ENCODE data around the gene LAMB4. TPM values are rescaled to one million over a fixed set of nuclear protein-coding genes. Genes with fewer than 3 reads are reported as not detected.
A peak's percentile ranks its signal among the peaks of the same experiment; 100 is the strongest.

Gene LAMB4
- total RNA-seq, 2 experiments from 2014 or later: not detected

DNA sequence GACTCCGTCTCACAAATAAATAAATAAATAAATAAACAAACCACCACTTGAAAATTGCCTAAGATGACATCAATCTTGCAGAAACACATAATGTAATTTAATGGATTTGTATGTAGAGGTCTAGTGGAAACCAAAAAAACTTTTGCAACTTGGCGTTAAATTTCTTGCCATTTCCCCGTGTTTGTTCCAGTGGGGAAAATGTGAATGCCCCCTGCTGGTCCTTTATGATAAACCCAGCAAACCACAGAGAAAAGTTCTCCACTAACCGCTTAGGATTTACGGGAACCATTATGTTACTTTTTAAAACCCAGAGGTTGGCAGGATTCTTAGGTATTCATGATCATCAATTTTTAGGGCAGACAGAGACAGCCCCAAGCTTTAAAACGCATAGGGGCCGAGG, 32.5 kb downstream of the LAMB4 start:
- Histone ChIP-seq H3K27ac (ENCODE audit: low read depth, low read length, poor library complexity, severe bottlenecking) (no peak overlapping the region), H3K4me2 (ENCODE audit: low read length) (no peak overlapping the region), H3K9me3 (ENCODE audit: low read length) (no peaks in the 10 kb centered on the region), H4K20me1 (ENCODE audit: insufficient read depth, low read length) (no peaks in the 10 kb centered on the region), H2AFZ (ENCODE audit: low read length) (no peak overlapping the region), H3K79me2 (ENCODE audit: insufficient read depth, low read depth, low read length) (no peaks in the 10 kb centered on the region), H3K4me1 (ENCODE audit: insufficient read depth, low read length, poor library complexity, severe bottlenecking) (peaks cover 5% of the 10 kb centered on the region), H3K4me3 (ENCODE audit: low read depth, low read length, poor library complexity, severe bottlenecking) (no peak overlapping the region), H3K9me2 (ENCODE audit: insufficient read depth, low read length) (no peaks in the 10 kb centered on the region), H3K36me3 (ENCODE audit: insufficient read depth, low read length) (no peaks in the 10 kb centered on the region)
- no TSS peak for BruUV-seq (replicated peaks)
- POLR2A ChIA-PET: interaction anchor here (0.6 to 1.1 kb wide), 2 partner anchors 59 to 326 kb away, joined by 4 read pairs; no protein-coding TSS in a partner anchor
- intact Hi-C loops (cut with micrococcal nuclease; ENCODE audit: unreplicated experiment): no loop called here
- CTCF ChIA-PET (ENCODE audit: unreplicated experiment): no interaction called here
- DNase-seq (ENCODE audit: low spot score): peak; percentile 2
- TF ChIP-seq, protein P1, sequence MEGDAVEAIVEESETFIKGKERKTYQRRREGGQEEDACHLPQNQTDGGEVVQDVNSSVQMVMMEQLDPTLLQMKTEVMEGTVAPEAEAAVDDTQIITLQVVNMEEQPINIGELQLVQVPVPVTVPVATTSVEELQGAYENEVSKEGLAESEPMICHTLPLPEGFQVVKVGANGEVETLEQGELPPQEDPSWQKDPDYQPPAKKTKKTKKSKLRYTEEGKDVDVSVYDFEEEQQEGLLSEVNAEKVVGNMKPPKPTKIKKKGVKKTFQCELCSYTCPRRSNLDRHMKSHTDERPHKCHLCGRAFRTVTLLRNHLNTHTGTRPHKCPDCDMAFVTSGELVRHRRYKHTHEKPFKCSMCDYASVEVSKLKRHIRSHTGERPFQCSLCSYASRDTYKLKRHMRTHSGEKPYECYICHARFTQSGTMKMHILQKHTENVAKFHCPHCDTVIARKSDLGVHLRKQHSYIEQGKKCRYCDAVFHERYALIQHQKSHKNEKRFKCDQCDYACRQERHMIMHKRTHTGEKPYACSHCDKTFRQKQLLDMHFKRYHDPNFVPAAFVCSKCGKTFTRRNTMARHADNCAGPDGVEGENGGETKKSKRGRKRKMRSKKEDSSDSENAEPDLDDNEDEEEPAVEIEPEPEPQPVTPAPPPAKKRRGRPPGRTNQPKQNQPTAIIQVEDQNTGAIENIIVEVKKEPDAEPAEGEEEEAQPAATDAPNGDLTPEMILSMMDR (conservative IDR thresholded peaks at IDR 0.05; ENCODE audit: low read length): peak; percentile 73
- TF ChIP-seq EZH2phosphoT487 (IDR thresholded peaks at IDR 0.05; ENCODE audit: borderline replicate concordance, low read depth, low read length): no peak

DNA sequence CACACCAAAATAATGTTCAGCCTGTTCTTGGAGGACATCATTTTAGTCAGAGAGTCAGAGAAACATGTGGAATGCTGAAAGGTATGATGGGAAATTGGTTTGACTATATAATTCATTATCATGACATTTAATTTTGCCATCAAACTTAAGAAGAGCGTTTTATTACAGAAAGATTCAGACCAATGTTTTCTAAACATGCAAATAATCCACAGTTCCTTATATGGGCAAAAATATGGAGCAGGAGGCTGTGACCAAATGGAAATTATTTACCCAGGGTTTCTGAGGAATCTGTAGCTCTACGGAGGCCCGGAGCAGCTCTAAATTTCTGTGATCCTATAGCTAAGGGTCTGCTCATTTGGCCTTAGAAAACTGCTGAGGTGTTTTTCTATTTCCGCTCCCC, 33.2 kb downstream of the LAMB4 start:
- BruUV-seq (replicated peaks): no TSS peak
- no peaks in the 10 kb centered on the region for H3K9me2 ChIP-seq (ENCODE audit: insufficient read depth, low read length)
- no peaks in the 10 kb centered on the region for H4K20me1 ChIP-seq (ENCODE audit: insufficient read depth, low read length)
- DNase-seq (ENCODE audit: low spot score): no peak
- TF ChIP-seq, protein P1 (conservative IDR thresholded peaks at IDR 0.05; ENCODE audit: low read length): no peak
- no peak for TF ChIP-seq EZH2phosphoT487 (IDR thresholded peaks at IDR 0.05; ENCODE audit: borderline replicate concordance, low read depth, low read length)
- H3K4me1 ChIP-seq (ENCODE audit: insufficient read depth, low read length, poor library complexity, severe bottlenecking): peaks cover 5% of the 10 kb centered on the region
- H3K9me3 ChIP-seq (ENCODE audit: low read length): no peaks in the 10 kb centered on the region
- H3K4me2 ChIP-seq (ENCODE audit: low read length): no peak overlapping the region
- no peaks in the 10 kb centered on the region for H3K79me2 ChIP-seq (ENCODE audit: insufficient read depth, low read depth, low read length)
- no peak overlapping the region for H3K27ac ChIP-seq (ENCODE audit: low read depth, low read length, poor library complexity, severe bottlenecking)
- POLR2A ChIA-PET: interaction anchor here (0.6 to 1.1 kb wide), 8 partner anchors 9 to 1069 kb away, joined by 3 to 5 read pairs (median 4); partner anchors contain the start of gene PNPLA8
- intact Hi-C loops (cut with micrococcal nuclease; ENCODE audit: unreplicated experiment): no loop called here
- no peak overlapping the region for H2AFZ ChIP-seq (ENCODE audit: low read length)
- CTCF ChIA-PET (ENCODE audit: unreplicated experiment): no interaction called here
- no peaks in the 10 kb centered on the region for H3K36me3 ChIP-seq (ENCODE audit: insufficient read depth, low read length)
- no peak overlapping the region for H3K4me3 ChIP-seq (ENCODE audit: low read depth, low read length, poor library complexity, severe bottlenecking)

DNA sequence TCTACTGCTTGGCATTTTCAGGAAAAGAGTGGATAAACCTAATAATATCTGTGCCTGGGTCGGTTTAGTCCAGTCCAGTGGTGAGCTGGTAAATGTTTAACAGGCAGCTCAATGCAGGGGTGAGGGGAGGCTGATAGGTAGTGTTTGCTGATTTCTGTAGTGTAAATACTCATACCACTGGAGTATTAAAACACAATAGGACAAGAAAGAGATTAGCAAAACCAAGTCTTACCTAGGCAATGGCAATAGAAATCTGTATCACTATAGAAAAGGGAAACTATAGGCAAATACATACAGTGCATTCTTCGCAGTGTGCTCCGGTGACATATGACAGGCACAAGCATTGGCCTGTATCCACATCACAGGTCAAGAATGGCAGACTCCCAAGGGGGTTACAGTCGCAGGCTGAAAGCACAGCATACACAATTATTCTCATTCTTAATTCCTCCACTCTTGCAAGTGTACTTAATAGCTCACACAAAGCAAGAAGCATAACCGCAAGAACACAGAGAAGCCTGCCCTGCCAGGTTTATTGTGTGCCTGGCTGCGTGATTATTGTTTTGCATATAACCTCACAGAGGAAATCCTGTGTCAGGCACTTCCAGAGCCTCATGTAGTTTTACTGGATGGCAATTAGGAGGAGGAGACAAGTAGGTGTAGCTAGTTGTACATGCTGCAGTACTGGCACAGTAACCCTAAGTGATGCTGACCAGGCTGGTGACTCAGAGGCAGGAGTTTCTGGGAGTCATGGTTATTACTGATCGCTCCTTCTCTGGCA, 35.0 kb downstream of the LAMB4 start:
- peak; percentile 8 for DNase-seq (ENCODE audit: low spot score)
- BruUV-seq (replicated peaks): no TSS peak
- Histone ChIP-seq H2AFZ (ENCODE audit: low read length) (no peak overlapping the region), H3K79me2 (ENCODE audit: insufficient read depth, low read depth, low read length) (no peaks in the 10 kb centered on the region), H3K27ac (ENCODE audit: low read depth, low read length, poor library complexity, severe bottlenecking) (no peak overlapping the region), H3K4me2 (ENCODE audit: low read length) (peak overlapping the region; percentile 7; the same call in 1 of the 2 replicates), H3K9me3 (ENCODE audit: low read length) (no peaks in the 10 kb centered on the region), H3K9me2 (ENCODE audit: insufficient read depth, low read length) (no peaks in the 10 kb centered on the region), H3K4me1 (ENCODE audit: insufficient read depth, low read length, poor library complexity, severe bottlenecking) (peaks cover 5% of the 10 kb centered on the region), H3K36me3 (ENCODE audit: insufficient read depth, low read length) (no peaks in the 10 kb centered on the region), H4K20me1 (ENCODE audit: insufficient read depth, low read length) (no peaks in the 10 kb centered on the region), H3K4me3 (ENCODE audit: low read depth, low read length, poor library complexity, severe bottlenecking) (no peak overlapping the region)
- POLR2A ChIA-PET: interaction anchor here (0.7 kb wide), 2 partner anchors 119 to 929 kb away, joined by 3 to 6 read pairs; no protein-coding TSS in a partner anchor
- CTCF ChIA-PET (ENCODE audit: unreplicated experiment): no interaction called here
- no peak for TF ChIP-seq EZH2phosphoT487 (IDR thresholded peaks at IDR 0.05; ENCODE audit: borderline replicate concordance, low read depth, low read length)
- TF ChIP-seq, protein P1 (conservative IDR thresholded peaks at IDR 0.05; ENCODE audit: low read length): no peak
- intact Hi-C loops (cut with micrococcal nuclease; ENCODE audit: unreplicated experiment): no loop called here

Data from OCI-LY7 (cell line).